ENCODE results near the gene NFKBIB. TPM values are rescaled to one million over a fixed set of nuclear protein-coding genes. Genes with fewer than 3 reads are reported as not detected.

Gene NFKBIB
- total RNA-seq, 1 experiment from 2014 or later = 51.2 TPM

DNA sequence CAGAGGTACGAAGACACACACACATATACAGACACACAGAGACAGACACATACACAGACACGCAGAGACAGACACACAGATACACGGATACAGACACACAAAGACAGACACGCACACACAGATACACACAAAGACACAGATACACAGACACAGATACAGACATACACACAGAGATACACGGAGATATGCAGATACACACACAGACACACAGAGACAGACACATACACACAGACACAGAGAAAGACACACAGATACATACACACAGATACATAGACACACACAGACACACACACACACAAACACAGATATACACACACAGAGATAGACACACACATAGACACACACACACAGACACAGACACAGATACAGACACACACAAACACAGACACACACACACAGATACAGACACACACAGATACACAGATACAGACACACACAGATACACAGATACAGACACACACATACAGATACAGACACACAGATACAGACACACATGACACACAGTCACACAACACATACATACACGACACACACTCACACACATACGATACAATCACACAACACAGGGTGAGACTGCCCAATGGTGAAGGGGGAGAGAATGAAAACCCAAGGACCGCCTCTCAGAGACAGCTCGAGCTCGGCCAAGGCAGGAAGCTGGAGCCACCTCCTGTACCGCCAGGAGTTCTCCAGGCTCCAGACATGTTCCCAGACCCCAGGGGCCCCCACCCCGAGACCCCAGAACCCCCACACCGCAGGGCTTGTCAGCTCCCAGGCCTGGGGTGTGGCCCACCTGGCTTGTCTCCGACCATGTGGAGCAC, 21.0 kb downstream of the NFKBIB start:
- intact Hi-C loops (cut with micrococcal nuclease) = no loop called here
- POLR2A ChIA-PET = no interaction called here
- Histone ChIP-seq H3K4me1 (ENCODE audit: control insufficient read depth in 1 of 2, insufficient read depth in 2 of 2, low read length in 2 of 2) (no peaks in the 10 kb centered on the region), H3K9ac (ENCODE audit: low read length) (no peak overlapping the region), H2AFZ (ENCODE audit: low read depth, low read length, poor library complexity, severe bottlenecking) (no peak overlapping the region), H3K36me3 (ENCODE audit: control insufficient read depth in 1 of 2, insufficient read depth in 2 of 2, low read length in 2 of 2) (peaks cover 12 to 19% of the 10 kb centered on the region in 2 experiments), H3K9me3 (ENCODE audit: control insufficient read depth in 1 of 2, insufficient read depth in 1 of 2, low read depth in 1 of 2, low read length in 2 of 2) (no peaks in the 10 kb centered on the region), H4K20me1 (ENCODE audit: insufficient read depth) (no peaks in the 10 kb centered on the region), H3K27me3 (ENCODE audit: insufficient read depth, low read length) (no peaks in the 10 kb centered on the region), H3K4me3 (replicated peaks in 1 of 2; ENCODE audit: low read depth in 1 of 2, low read length in 2 of 2) (no peak overlapping the region), H3K79me2 (ENCODE audit: insufficient read depth, low read length) (no peaks in the 10 kb centered on the region), H3K9me2 (ENCODE audit: insufficient read depth) (no peaks in the 10 kb centered on the region), H3K4me2 (ENCODE audit: low read length) (no peak overlapping the region), H3K27ac (ENCODE audit: low read depth, low read length) (no peak overlapping the region)
- DNase-seq (ENCODE audit: low read depth, low spot score) (no peak), ATAC-seq (no peak)
- CTCF ChIA-PET = interaction anchor here (1.1 to 2.3 kb wide), 2 partner anchors 9 to 10 kb away, joined by 4 to 10 read pairs; partner anchors contain the start of genes MRPS12 and SARS2
- BruUV-seq (replicated peaks) = no TSS peak
- RAD21 ChIA-PET (ENCODE audit: low non-redundant PET in 1 of 2, low total read pairs in 2 of 2, uncharacterized antibody in 2 of 2, unreplicated experiment in 2 of 2) = no interaction called here
- TF ChIP-seq RAD21 (IDR thresholded peaks at IDR 0.05; ENCODE audit: low read depth) = no peak
- TF ChIP-seq CBX3 (IDR thresholded peaks at IDR 0.05; ENCODE audit: low read depth) = no peak
- no peak for TF ChIP-seq POLR2A (IDR thresholded peaks at IDR 0.05; ENCODE audit: borderline replicate concordance, extremely low read depth, insufficient read depth, insufficient read length)
- TF ChIP-seq REST (IDR thresholded peaks at IDR 0.05; ENCODE audit: low read depth) = no peak
- no peak for TF ChIP-seq SP1 (IDR thresholded peaks at IDR 0.05; ENCODE audit: low read depth)
- TF ChIP-seq EZH2 (IDR thresholded peaks at IDR 0.05) = no peak
- no peak for TF ChIP-seq CEBPB (IDR thresholded peaks at IDR 0.05; ENCODE audit: low read depth)
- no peak for TF ChIP-seq TCF7L2 (IDR thresholded peaks at IDR 0.05; ENCODE audit: borderline replicate concordance, extremely low read depth, insufficient read depth, insufficient read length)
- no peak for TF ChIP-seq YY1 (IDR thresholded peaks at IDR 0.05; ENCODE audit: extremely low read depth, insufficient replicate concordance, low read depth, low read length)
- no peak for TF ChIP-seq SIN3A (IDR thresholded peaks at IDR 0.05; ENCODE audit: low read depth)
- TF ChIP-seq SRF (IDR thresholded peaks at IDR 0.05; ENCODE audit: low read depth) = no peak
- TF ChIP-seq ELF1 (IDR thresholded peaks at IDR 0.05; ENCODE audit: borderline replicate concordance, low read depth) = no peak
- TF ChIP-seq FOSL1 (IDR thresholded peaks at IDR 0.05; ENCODE audit: low read depth) = no peak
- no peak for TF ChIP-seq JUND (IDR thresholded peaks at IDR 0.05)
- no peak for TF ChIP-seq ZNF274 (IDR thresholded peaks at IDR 0.05; ENCODE audit: low read depth, low read length)
- TF ChIP-seq CTCF (IDR thresholded peaks at IDR 0.05 in 2 of 3, conservative IDR thresholded peaks at IDR 0.05 in 1 of 3; ENCODE audit: borderline replicate concordance in 1 of 3, insufficient read depth in 1 of 3, low read depth in 2 of 3, low read length in 2 of 3) = no peak
- TF ChIP-seq ZFX (IDR thresholded peaks at IDR 0.05) = no peak
- TF ChIP-seq EGR1 (IDR thresholded peaks at IDR 0.05; ENCODE audit: low read depth) = no peak
- TF ChIP-seq EZH2phosphoT487 (IDR thresholded peaks at IDR 0.05; ENCODE audit: borderline replicate concordance) = no peak
